COLO668 (cell line): ENCODE measurements around the gene LNPEP.
A peak's percentile ranks its signal among the peaks of the same experiment; 100 is the strongest.

Source experiments
- DNase-seq: peaks from one replicate; lab custom pipeline; 2025; ENCODE audit not compliant: unreplicated experiment; lab: John Stamatoyannopoulos, UW

The LNPEP gene

DNA sequence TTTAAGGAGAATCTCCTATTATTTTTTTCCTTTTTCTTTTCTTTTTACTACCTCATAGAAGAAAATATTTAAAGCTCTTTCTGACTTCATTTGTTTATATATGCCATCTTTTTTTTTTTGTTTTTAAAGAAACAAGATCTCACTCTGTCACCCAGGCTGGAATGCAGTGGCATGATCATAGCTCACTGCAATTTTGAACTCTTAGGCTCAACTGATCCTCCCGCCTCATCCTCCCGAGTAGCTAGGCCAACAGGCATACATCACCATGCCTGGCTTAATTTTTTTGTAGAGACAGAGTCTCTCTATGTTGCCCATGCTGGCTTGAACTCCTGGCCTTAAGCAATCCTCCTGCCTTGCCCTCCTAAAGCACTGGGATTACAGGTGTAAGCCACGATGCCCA lies 59.5 kb downstream of the LNPEP start:
- DNase-seq = no peak

- no peak for DNase-seq
These were observed 61.5 kb downstream of the LNPEP start for GRCh38 chr5:96997265-96997859.

DNA sequence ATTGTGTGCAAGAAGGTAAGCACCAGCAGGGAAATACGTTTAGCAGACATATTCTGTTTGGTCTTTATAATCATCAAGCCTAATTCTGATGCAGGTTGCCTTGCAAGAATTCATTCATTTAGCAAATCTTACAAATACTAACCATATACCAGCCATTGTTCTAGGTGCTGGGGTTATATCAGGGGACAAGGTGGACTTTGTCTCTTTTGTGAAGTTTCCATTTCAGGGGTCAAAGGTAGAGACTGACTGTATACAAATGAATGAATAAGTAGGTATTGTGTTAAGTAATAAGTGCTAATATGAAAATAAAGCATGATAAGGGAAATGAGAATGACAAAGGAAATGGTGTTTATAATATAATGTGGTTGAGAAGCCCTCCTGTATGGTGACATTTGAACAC lies 64.0 kb downstream of the LNPEP start:
- DNase-seq = no peak

- DNase-seq = no peak
These were observed 64.5 kb downstream of the LNPEP start for GRCh38 chr5:97000391-97000790.

DNA sequence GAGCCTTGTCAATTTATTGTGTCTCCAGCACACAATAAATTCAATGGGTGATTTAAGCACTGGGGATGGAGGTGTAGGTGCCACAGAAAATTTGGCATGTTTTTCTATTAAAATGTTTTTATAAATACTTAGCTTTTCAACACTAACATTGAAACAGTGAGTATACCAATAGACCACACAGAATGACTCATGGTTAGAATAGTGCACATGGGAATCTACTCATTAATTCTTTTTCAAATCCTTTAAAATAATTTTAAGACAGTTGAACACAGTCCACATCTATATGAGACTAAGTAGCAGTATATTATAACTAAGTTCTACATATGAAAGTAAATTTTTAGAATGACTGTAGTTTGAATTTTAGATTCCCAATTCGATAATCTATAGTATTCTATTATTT lies 67.1 kb downstream of the LNPEP start:
- no peak for DNase-seq

DNA sequence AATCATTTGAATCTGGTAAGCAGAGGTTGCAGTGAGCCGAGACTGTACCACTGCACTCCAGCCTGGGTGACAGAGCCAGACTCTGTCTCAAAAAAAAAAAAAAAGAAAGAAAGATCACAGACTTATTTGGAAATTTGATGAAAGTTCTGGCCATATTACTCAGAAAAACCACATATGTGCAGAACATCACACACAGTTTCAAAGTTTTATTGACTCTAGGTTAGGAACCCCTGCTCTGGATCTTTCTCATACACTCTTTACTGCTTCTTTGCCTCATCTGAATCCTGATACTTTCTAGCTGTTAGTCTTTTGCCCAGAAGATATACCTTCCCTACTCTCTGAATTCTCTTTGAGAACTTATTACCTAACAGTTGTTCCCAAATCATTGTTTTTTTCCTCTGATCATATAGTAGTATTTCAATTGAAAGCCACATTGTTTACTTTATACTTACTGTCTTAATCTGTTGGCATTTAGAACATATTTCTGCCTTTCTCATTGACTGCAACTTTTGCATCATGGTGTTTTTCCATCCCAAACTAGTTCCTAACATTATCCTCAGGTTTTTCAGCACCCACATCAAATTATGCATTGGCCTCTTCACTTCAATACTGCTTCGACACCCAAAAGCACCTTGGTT lies 68.7 kb downstream of the LNPEP start:
- no peak for DNase-seq

- no peak for DNase-seq
These were observed 70.7 kb downstream of the LNPEP start for GRCh38 chr5:97006454-97007060.

DNA sequence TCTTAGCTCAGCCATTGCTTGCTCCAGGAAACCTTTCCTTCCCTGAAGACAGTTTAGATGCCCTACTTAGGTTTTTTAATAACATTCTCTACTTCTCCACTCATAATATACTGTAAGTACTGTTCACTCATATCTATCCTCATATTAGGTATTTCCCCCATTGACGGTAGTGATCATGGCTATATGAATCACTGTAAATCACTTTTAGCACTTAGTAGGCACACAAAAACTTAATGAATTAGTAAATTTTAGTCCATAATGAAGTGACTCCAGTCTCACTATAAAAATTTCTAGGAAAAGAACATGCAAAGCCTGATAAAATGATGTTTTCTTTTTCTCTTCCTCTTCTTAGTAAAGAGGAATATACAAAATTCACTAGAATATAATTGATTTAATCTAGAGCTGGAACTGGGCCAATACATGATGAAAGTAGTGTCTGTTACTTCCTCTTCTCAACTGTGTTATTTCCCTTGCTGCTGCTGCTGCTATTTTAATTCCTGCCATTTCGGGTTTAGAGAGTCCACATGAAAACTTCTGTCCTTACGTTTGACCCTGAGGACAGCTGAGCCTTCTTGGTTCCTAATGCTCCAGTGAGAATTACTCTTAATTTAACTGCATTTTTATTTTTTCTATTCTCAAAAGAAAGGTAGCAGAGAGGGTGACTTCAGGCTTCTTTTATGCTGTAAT lies 73.5 kb downstream of the LNPEP start:
- DNase-seq = no peak

DNA sequence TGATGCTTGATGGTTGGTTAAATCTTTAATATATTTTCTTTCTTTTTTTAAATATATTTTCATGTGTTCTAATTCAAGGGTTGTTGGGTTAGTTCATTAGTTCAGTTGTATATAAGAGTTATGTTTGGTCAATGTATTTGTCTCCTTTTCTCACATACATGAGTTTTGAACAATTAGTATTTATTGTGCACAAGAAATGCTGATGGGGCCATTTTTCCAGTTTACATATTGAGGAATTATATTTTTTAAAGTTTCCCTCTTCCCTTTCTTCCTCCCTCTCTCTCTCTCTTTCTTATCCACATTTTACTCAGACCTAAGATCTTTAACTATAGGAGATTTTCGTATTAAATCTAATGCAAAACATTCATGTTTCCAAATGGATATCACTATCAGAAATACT lies 74.0 kb downstream of the LNPEP start:
- DNase-seq = no peak

GRCh38 chr5:97010606-97011005 lies 74.7 kb downstream of the LNPEP start:
- DNase-seq = no peak

- DNase-seq = no peak
These were observed 75.7 kb downstream of the LNPEP start for GRCh38 chr5:97011567-97011966.

GRCh38 chr5:97019435-97020117 lies 83.7 kb downstream of the LNPEP start:
- DNase-seq = no peak

- no peak for DNase-seq
These were observed 85.5 kb downstream of the LNPEP start for GRCh38 chr5:97021416-97021815.

GRCh38 chr5:97022898-97023297 lies 87.0 kb downstream of the LNPEP start:
- DNase-seq = no peak

GRCh38 chr5:97026721-97027120 lies 90.8 kb downstream of the LNPEP start:
- no peak for DNase-seq

DNA sequence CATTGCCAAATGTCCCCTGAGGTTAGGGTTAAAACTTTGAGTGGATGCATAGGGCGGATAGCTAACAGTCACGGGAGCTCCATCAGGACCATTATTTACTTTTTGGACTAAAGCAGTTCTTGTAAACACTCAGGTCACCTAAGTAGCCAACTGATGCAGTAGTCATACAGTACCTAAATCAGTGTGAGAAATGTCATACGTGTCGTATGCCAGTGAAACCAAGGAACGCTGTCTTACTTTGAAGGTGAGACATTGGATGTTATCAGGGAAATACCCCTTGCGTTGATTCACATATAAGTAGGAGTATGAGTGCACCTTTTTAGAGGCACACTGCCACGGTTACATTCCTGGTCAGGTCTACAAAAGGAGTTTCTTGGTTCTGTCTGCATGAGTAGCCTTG lies 101.9 kb downstream of the LNPEP start:
- peak; percentile 2 for DNase-seq

DNA sequence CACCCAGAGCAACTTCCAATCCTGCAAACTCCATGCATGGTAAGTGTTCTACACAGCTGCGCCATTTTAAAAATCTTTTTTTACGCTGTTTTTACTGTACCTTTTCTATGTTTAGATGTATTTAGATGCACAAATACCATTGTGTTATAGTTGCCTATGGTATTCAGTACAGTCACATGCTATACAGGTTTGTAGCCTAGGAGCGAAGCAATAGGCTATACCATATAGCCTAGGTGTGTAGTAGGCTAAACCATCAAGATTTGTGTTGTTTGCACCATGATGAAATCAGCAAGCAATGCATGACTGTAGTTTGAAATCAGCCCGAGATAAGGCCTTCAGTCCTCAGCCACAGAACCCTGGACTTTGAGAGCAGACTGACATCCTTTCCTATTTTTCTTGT lies 105.4 kb downstream of the LNPEP start:
- DNase-seq = no peak

DNA sequence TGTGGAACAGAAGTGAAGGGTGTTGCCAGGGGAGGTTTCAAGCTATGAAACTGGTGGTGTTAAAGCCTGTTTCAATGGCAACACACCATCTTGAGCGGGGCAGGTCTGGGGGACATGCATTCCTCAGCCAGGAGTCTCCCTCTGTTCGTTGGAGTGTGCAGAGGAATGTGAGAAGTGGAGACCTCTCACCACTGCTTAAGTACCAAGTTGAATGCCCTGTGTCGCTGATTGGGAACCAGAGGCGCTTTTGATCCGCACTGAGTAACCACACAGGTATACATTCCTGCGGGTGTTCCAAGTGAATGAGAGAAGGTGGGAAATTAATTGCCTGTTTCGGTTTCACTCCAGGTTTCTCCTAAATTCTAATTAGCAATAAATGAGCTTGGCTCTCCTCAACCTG lies 107.1 kb downstream of the LNPEP start:
- no peak for DNase-seq

- no peak for DNase-seq
These were observed 107.6 kb downstream of the LNPEP start for GRCh38 chr5:97043511-97043910.

GRCh38 chr5:97044052-97044451 lies 108.2 kb downstream of the LNPEP start:
- peak; percentile 3 for DNase-seq

DNA sequence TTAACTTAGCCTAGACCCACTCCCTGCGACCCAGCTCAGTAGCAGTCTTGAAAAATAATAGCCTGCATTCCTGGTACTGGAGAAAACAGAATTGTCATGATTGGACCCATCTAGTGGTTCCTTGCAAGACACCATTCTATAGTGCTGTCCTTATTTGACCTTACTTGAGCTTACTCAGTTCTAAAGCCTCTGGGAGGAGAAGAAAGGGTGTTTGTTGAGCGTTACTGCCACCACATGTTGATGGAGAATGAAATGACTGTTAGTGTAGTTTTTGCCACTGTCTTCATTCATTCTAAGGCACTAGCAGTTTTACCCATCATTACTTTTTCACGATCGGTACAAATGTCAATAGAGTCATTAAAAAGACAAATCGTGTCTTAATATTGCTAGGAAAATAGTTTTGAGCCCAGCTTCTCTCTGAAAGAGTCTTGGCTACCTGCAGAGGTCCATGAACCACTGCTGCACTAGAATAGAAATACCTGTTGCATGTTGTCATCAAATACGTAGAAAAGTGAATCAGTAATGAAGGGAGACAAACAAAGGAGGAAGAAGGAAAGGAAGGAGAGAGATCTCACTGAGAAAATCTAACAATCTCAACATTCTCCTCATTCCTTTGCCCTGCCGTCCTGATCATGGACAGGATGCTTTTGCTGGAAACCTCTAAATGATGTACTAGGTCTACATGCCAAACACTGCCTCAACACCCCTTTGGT lies 110.5 kb downstream of the LNPEP start:
- no peak for DNase-seq
